HepG2 (cell line): ENCODE data around the gene MYO5B. TPM values are rescaled to one million over a fixed set of nuclear protein-coding genes. Genes with fewer than 3 reads are reported as not detected.

Experiments used
- ELF3 ChIP-seq: IDR thresholded peaks from 2 replicates; pipeline ENCODE4 v1.6.1; 2016; ENCODE audit warnings: missing genetic modification reagents, missing compliant biosample characterization
- FOXM1 ChIP-seq: sonication (generic); formaldehyde crosslinking; IDR thresholded peaks from 2 replicates; pipeline ENCODE4 v1.5.0; 2020; ENCODE audit warnings: missing genetic modification reagents
- HNRNPH1 ChIP-seq: fragments of 200-400 bp; formaldehyde crosslinking; optimal IDR thresholded peaks from 2 replicates; pipeline ENCODE3; 2017; ENCODE audit warnings: mild to moderate bottlenecking, low read depth, low read length
- HNRNPL ChIP-seq: fragments of 200-400 bp; formaldehyde crosslinking; IDR thresholded peaks from 2 replicates; pipeline ENCODE4 v1.6.1; 2017; ENCODE audit warnings: mild to moderate bottlenecking, low read depth, low read length
- MIER3 ChIP-seq: IDR thresholded peaks from 2 replicates; pipeline ENCODE4 v1.6.1; 2016; ENCODE audit warnings: missing compliant biosample characterization, borderline replicate concordance
- PHF8 ChIP-seq: sonication (generic); formaldehyde crosslinking; IDR thresholded peaks from 2 replicates; pipeline ENCODE4 v1.5.0; 2020; ENCODE audit warnings: missing genetic modification reagents
- RARA ChIP-seq: IDR thresholded peaks from 2 replicates; pipeline ENCODE4 v1.6.1; 2016; ENCODE audit warnings: missing genetic modification reagents, missing compliant biosample characterization
- RBM22 ChIP-seq: fragments of 200-400 bp; formaldehyde crosslinking; optimal IDR thresholded peaks from 2 replicates; pipeline ENCODE3; 2017; ENCODE audit warnings: mild to moderate bottlenecking, low read length, moderate library complexity
- RCOR2 ChIP-seq: IDR thresholded peaks from 2 replicates; pipeline ENCODE4 v1.6.1; 2016; ENCODE audit warnings: missing biosample characterization, missing genetic modification reagents
- RFX3 ChIP-seq: IDR thresholded peaks from 2 replicates; pipeline ENCODE4 v1.6.1; 2016; ENCODE audit warnings: missing biosample characterization, missing genetic modification reagents
- SAP130 ChIP-seq: IDR thresholded peaks from 2 replicates; pipeline ENCODE4 v1.6.1; 2016; ENCODE audit warnings: low read depth
- SRF ChIP-seq: IDR thresholded peaks from 2 replicates; pipeline ENCODE4 v1.6.1; 2011; ENCODE audit warnings: mild to moderate bottlenecking, low read depth, low read length, moderate library complexity
- ZFP1 ChIP-seq: IDR thresholded peaks from 2 replicates; pipeline ENCODE4 v1.6.1; 2016
- ZFX ChIP-seq: sonication (generic); formaldehyde crosslinking; IDR thresholded peaks from 2 replicates; pipeline ENCODE4 v1.4.0; 2020; ENCODE audit warnings: mild to moderate bottlenecking, low read depth, missing genetic modification reagents, moderate library complexity
- ZNF460 ChIP-seq: sonication (generic); formaldehyde crosslinking; IDR thresholded peaks from 2 replicates; pipeline ENCODE4 v1.5.1; 2020; ENCODE audit warnings: missing genetic modification reagents, mild to moderate bottlenecking, borderline replicate concordance
- ZSCAN20 ChIP-seq: sonication (generic); formaldehyde crosslinking; IDR thresholded peaks from 2 replicates; pipeline ENCODE4 v1.4.0; 2020; ENCODE audit warnings: missing genetic modification reagents, mild to moderate bottlenecking, borderline replicate concordance
- polyA plus RNA-seq, 8 experiments: library from polyadenylated mRNA; depleted of rRNA in 3 of 8; stranded (reverse) in 7 of 8; unstranded in 1 of 8; fragments of >200 nt; fragmentation: Illumina TruSeq in 4 of 8; extraction: Trizol in 4 of 8; gene quantifications; 2 replicates each; pipeline versions ENCODE4 v1.2.1 to v1.2.3, GENCODE V29; 2011 to 2016; ENCODE audit warnings: low read depth in 4 of 8, missing spikeins in 1 of 8, mixed read lengths in 1 of 8; ENCODE audit not compliant: insufficient read depth in 1 of 8
- total RNA-seq, 5 experiments: library from RNA; depleted of rRNA; stranded (reverse); fragments of >200 nt; fragmentation: Illumina TruSeq; extraction: Trizol; gene quantifications; 2 replicates each; pipeline ENCODE4 v1.2.3, GENCODE V29; 2016; ENCODE audit warnings: low read depth in 1 of 5
- TF ChIP-seq, protein P1 (sequence below): sonication (generic); formaldehyde crosslinking; IDR thresholded peaks from 2 replicates; pipeline ENCODE4 v1.9.0; 2021; ENCODE audit warnings: missing genetic modification reagents, borderline replicate concordance
- TF ChIP-seq, protein P2 (sequence below): sonication (generic); formaldehyde crosslinking; IDR thresholded peaks from 2 replicates; pipeline ENCODE4 v1.5.0; 2020; ENCODE audit warnings: mild to moderate bottlenecking, missing genetic modification reagents
- TF ChIP-seq, protein P3 (sequence below): fragments of 450-650 bp; IDR thresholded peaks from 2 replicates; pipeline ENCODE4 v1.6.1; 2017; ENCODE audit warnings: mild to moderate bottlenecking
- TF ChIP-seq, protein P4 (sequence below): sonication (generic); formaldehyde crosslinking; IDR thresholded peaks from 2 replicates; pipeline ENCODE4 v1.5.0; 2020; ENCODE audit warnings: missing genetic modification reagents

MYO5B gene
- total and polyA plus RNA-seq, 2 of the 13 experiments (the other 11 are each of a cell fraction or from before 2014, with no cell fraction given) = 13.1 to 24.0 TPM

DNA sequence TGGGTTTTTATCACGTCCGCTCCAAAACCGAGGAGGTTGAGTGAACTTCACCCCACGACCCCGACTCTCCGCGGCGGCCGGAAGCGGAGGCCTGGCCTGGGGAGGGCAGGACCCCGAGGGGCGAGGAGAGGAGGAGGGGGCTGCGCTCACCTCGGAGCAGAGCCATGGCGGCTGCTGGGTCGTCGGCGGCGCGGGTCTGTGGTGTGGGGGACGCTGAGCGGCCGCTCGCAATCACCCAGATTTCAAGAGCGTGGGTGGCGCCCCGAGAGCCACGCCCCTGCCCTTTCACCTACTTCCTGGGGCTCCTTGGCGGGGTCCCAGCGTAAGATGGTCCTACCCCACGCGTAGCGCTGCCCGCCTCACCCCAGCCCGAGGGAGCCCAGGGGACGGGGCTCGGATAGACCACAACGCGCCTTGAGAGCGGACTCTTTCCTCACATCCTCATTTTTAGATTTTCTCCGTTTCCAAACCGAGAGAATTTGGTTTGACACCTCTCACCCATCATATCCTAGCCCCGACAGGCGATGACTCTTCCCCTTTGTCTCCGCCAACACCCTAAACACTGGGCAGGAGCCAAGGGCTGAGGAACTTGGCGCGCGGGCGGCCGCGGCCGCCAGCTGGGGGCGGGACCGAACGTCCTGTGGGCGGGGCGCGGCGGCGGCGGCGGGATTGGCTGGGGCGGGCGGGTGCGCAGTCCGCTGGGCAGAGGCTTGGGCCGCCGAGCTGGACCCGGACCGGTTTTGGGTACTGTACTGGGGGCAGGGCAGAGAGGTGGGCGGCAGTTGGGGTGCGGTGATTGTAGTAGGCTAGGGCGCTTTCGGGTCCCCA lies 381.4 kb downstream of the MYO5B start, which contains the start of gene ACAA2 (continued):
- TF ChIP-seq, protein P1, sequence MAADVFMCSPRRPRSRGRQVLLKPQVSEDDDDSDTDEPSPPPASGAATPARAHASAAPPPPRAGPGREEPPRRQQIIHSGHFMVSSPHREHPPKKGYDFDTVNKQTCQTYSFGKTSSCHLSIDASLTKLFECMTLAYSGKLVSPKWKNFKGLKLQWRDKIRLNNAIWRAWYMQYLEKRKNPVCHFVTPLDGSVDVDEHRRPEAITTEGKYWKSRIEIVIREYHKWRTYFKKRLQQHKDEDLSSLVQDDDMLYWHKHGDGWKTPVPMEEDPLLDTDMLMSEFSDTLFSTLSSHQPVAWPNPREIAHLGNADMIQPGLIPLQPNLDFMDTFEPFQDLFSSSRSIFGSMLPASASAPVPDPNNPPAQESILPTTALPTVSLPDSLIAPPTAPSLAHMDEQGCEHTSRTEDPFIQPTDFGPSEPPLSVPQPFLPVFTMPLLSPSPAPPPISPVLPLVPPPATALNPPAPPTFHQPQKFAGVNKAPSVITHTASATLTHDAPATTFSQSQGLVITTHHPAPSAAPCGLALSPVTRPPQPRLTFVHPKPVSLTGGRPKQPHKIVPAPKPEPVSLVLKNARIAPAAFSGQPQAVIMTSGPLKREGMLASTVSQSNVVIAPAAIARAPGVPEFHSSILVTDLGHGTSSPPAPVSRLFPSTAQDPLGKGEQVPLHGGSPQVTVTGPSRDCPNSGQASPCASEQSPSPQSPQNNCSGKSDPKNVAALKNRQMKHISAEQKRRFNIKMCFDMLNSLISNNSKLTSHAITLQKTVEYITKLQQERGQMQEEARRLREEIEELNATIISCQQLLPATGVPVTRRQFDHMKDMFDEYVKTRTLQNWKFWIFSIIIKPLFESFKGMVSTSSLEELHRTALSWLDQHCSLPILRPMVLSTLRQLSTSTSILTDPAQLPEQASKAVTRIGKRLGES (CRISPR knock-in tag) = no peak; the same call in 1 of the 2 replicates
- TF ChIP-seq SRF (no peak), ZNF460 (no peak), RBM22 (no peak), MIER3 (CRISPR knock-in tag) (no peak), ZFX (CRISPR knock-in tag) (peak; percentile 73), PHF8 (CRISPR knock-in tag) (peak; percentile 63), RARA (CRISPR knock-in tag) (peak; percentile 52; the same call in 1 of the 2 replicates), SAP130 (peak; percentile 47), HNRNPH1 (no peak), HNRNPL (0 out of 2 replicates have a peak, but pooled peaks have one; percentile 19), ZSCAN20 (CRISPR knock-in tag) (no peak), RFX3 (CRISPR knock-in tag) (no peak), ZFP1 (no peak; the same call in 1 of the 2 replicates), ELF3 (CRISPR knock-in tag) (no peak), RCOR2 (no peak), FOXM1 (CRISPR knock-in tag) (no peak)
- TF ChIP-seq, protein P2, sequence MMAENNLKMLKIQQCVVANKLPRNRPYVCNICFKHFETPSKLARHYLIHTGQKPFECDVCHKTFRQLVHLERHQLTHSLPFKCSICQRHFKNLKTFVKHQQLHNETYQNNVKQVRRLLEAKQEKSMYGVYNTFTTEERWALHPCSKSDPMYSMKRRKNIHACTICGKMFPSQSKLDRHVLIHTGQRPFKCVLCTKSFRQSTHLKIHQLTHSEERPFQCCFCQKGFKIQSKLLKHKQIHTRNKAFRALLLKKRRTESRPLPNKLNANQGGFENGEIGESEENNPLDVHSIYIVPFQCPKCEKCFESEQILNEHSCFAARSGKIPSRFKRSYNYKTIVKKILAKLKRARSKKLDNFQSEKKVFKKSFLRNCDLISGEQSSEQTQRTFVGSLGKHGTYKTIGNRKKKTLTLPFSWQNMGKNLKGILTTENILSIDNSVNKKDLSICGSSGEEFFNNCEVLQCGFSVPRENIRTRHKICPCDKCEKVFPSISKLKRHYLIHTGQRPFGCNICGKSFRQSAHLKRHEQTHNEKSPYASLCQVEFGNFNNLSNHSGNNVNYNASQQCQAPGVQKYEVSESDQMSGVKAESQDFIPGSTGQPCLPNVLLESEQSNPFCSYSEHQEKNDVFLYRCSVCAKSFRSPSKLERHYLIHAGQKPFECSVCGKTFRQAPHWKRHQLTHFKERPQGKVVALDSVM (CRISPR knock-in tag) = no peak
- TF ChIP-seq, protein P3, sequence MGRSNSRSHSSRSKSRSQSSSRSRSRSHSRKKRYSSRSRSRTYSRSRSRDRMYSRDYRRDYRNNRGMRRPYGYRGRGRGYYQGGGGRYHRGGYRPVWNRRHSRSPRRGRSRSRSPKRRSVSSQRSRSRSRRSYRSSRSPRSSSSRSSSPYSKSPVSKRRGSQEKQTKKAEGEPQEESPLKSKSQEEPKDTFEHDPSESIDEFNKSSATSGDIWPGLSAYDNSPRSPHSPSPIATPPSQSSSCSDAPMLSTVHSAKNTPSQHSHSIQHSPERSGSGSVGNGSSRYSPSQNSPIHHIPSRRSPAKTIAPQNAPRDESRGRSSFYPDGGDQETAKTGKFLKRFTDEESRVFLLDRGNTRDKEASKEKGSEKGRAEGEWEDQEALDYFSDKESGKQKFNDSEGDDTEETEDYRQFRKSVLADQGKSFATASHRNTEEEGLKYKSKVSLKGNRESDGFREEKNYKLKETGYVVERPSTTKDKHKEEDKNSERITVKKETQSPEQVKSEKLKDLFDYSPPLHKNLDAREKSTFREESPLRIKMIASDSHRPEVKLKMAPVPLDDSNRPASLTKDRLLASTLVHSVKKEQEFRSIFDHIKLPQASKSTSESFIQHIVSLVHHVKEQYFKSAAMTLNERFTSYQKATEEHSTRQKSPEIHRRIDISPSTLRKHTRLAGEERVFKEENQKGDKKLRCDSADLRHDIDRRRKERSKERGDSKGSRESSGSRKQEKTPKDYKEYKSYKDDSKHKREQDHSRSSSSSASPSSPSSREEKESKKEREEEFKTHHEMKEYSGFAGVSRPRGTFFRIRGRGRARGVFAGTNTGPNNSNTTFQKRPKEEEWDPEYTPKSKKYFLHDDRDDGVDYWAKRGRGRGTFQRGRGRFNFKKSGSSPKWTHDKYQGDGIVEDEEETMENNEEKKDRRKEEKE = no peak
- TF ChIP-seq, protein P4, sequence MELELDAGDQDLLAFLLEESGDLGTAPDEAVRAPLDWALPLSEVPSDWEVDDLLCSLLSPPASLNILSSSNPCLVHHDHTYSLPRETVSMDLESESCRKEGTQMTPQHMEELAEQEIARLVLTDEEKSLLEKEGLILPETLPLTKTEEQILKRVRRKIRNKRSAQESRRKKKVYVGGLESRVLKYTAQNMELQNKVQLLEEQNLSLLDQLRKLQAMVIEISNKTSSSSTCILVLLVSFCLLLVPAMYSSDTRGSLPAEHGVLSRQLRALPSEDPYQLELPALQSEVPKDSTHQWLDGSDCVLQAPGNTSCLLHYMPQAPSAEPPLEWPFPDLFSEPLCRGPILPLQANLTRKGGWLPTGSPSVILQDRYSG (CRISPR knock-in tag) = peak; percentile 87; the same call in 1 of the 2 replicates
